SH-SY5Y (cell line): ENCODE measurements around the gene MFAP3L.

Experiments
- GATA2 ChIP-seq: IDR thresholded peaks from 2 replicates; pipeline ENCODE4 v1.6.1; 2011; ENCODE audit warnings: mild to moderate bottlenecking, low read depth, low read length
- GATA3 ChIP-seq: IDR thresholded peaks from 2 replicates; pipeline ENCODE4 v1.6.1; 2011; ENCODE audit warnings: low read depth, mild to moderate bottlenecking, low read length, moderate library complexity

Gene MFAP3L

DNA sequence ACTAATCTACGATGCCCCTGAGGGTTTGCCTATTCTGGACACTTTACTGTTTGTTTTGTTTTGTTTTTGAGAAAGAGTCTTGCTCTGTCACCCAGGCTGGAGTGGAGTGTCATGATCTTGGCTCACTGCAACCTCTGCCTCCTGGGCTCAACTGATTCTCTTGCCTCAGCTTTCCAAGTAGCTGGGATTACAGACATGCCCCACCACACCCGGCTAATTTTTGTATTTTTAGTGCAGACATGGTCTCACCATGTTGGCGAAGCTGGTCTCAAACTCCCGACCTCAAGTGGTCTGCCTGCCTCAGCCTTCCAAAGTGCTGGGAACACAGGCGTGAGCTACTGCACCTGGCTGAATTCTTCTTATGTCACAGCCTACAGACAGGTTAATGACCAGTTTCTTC lies 70.7 kb downstream of the MFAP3L start:
- TF ChIP-seq GATA3 (no peak), GATA2 (no peak)

DNA sequence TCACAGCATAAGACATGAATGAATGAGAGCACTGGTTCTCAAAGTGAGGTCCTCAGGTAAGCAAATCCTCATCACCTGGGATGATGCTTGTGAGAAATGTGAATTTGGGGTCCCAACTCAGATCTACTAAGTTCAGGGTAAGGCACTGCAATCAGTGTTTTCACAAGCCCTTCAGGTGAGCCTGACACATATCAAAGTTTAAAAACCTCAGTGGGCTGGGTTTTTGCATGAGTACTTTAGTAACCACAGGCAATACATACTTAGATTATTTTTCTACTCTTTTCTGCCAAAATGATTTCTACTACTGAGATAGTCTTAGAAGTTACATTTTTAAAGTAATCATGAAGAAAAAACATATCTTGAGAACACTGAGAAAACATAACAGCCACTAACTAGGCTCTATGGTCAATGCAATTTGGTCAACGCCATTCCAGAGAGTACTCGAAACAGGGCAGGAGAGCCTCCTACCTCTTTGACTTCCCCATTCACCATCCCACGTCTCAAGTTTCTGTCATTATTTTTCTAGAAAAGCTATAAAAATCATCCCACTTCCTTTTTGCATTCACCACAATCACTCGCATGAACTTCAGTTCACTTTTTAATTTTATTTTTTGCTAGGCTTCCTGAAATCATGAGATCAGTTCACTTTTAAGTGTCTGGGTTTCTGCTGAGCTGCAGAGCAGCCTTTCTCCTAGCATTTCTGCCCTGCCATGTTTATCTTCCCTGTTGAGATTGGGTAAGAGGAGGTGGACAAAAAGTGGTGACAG lies 73.8 kb downstream of the MFAP3L start:
- TF ChIP-seq GATA2 (no peak), GATA3 (no peak)

DNA sequence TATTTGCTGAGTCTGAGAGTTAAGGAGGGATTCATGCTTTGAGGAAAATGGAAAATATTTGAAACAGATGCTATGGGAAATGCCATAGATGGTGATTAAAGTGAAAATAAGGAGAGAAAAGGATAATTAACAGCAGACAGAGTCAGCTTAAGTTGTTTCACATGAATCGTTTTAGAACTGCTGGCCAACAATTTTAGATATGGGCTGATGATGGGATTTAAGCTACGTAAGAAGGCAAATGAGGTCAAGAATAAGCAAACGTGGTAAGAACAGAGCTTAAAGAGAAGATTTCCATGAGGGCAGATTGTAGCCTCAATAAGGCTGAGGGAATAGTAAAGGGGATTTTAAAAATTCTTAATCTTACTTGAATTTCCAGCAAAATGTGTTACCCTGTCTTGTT lies 77.9 kb downstream of the MFAP3L start:
- TF ChIP-seq GATA2: no peak
- no peak for TF ChIP-seq GATA3

DNA sequence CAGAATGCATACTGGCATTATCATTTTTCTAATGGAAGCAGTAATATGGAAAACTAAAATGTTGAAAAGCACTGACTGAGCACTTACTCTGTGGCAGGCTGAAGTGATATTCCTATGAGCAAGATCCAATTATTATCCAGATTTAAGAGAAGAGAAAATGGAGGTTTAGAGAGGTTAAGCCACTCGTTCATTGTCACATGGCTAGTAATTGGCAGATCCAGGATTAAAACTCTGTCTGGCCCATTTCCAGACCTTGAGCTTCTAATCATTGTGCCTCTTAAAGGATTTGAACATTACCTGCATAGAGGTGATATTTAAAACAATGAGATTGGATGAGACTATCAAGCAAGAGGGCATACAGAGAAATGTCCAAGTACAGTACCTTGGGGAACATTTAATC lies 80.6 kb downstream of the MFAP3L start:
- TF ChIP-seq GATA3 (no peak), GATA2 (no peak)

DNA sequence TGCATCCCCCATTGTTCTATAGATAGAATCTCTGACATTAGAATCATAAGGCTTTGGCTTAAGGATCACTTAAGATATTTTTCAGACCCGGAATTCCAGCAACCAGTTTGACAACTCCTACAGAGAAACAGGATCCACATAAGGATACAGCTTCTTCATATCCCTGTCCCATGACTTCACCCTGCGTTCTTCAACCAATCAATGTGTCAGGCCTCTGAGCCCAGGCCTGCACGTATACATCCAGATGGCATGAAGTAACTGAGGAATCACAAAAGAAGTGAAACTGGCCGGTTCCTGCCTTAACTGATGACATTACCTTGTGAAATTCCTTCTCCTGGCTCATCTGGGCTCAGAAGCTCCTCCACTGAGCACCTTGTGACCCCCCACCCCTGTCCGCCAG lies 85.1 kb downstream of the MFAP3L start:
- TF ChIP-seq GATA2: no peak
- TF ChIP-seq GATA3: no peak

DNA sequence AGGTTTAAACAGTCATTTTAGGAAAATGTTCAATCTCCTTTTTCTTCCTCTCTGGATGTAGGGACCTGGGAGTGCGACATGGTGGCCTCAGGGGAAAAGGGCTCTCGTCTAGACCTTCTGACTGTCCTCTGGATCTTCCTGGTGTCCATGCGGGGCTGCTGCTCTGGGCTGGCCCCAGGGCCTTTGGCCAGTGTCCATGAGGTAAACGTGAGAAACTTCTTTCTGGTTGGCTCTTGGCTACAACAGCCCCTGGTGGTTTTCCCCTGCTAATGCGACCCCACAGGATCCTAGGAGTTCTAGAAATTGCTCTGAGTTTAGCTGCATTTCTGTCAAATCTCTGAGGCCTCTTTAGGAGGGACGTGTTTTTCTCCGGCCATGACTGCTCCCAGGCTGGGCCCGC lies 85.7 kb downstream of the MFAP3L start:
- TF ChIP-seq GATA3: no peak
- TF ChIP-seq GATA2: no peak
